GM21360 (cell line): ENCODE results near the gene KRTAP29-1.

Experiments used
- ATAC-seq: cut with Tn5 transposase; IDR thresholded peaks from one replicate; pipeline ENCODE4 v1.9.1; 2021; ENCODE audit warnings: mild to moderate bottlenecking, moderate library complexity; ENCODE audit not compliant: unreplicated experiment

KRTAP29-1 gene

GRCh38 chr17:41329279-41329948 is 26.8 kb upstream of the KRTAP29-1 start:
- ATAC-seq: no peak

GRCh38 chr17:41328207-41328606 is 25.6 kb upstream of the KRTAP29-1 start:
- ATAC-seq: no peak

GRCh38 chr17:41327411-41328120 is 24.9 kb upstream of the KRTAP29-1 start:
- no peak for ATAC-seq

- no peak for ATAC-seq
Measured at GRCh38 chr17:41326173-41327145, 23.8 kb upstream of the KRTAP29-1 start.

- ATAC-seq: no peak
Measured at GRCh38 chr17:41325611-41326010, 23.0 kb upstream of the KRTAP29-1 start.

- ATAC-seq: no peak
Measured at GRCh38 chr17:41325126-41325525, 22.5 kb upstream of the KRTAP29-1 start.

- ATAC-seq: no peak
Measured at GRCh38 chr17:41324180-41325075, 21.8 kb upstream of the KRTAP29-1 start.

GRCh38 chr17:41322903-41323895 is 20.5 kb upstream of the KRTAP29-1 start:
- no peak for ATAC-seq

- no peak for ATAC-seq
Measured at GRCh38 chr17:41322094-41322902, 19.6 kb upstream of the KRTAP29-1 start.

- no peak for ATAC-seq
Measured at GRCh38 chr17:41318231-41318630, 15.6 kb upstream of the KRTAP29-1 start.

GRCh38 chr17:41315814-41316445 is 13.3 kb upstream of the KRTAP29-1 start:
- no peak for ATAC-seq

- no peak for ATAC-seq
Measured at GRCh38 chr17:41315204-41315794, 12.6 kb upstream of the KRTAP29-1 start, which contains the start of gene KRTAP17-1. Gene KRTAP17-1 (minus strand): TSS chr17:41315710. CDS start chr17:41315650, 60 bp downstream.

GRCh38 chr17:41311111-41311510 is 8.5 kb upstream of the KRTAP29-1 start:
- ATAC-seq: no peak

GRCh38 chr17:41308918-41309359 is 6.3 kb upstream of the KRTAP29-1 start, which contains the start of gene KRTAP16-1:
Gene KRTAP16-1 (minus strand): TSS chr17:41309309. CDS start chr17:41309253, 56 bp downstream.
- ATAC-seq: no peak

- ATAC-seq: no peak
Measured at GRCh38 chr17:41308251-41308917, 5.7 kb upstream of the KRTAP29-1 start.

- ATAC-seq: no peak
Measured at GRCh38 chr17:41307647-41308046, 5.0 kb upstream of the KRTAP29-1 start.

GRCh38 chr17:41304091-41304490 is 1.4 kb upstream of the KRTAP29-1 start:
- ATAC-seq: no peak
